Upper lobe of left lung (tissue), 4 donors: Measurements from ENCODE around the gene ARID1B.

ENCODE experiments used
- CTCF ChIP-seq, 6 experiments: fragments of 450-650 bp in 4 of 6; fragments of 200-600 bp in 2 of 6; sonication (generic) in 2 of 6; IDR thresholded peaks; one replicate each; pipeline ENCODE4 v1.5.1; 2016 to 2019; ENCODE audit warnings: antibody characterized with exemption in 6 of 6
- POLR2AphosphoS5 ChIP-seq, 2 donors: sonication (generic); formaldehyde crosslinking; IDR thresholded peaks; one replicate each; pipeline ENCODE4 v1.5.1; 2017; ENCODE audit warnings: antibody characterized with exemption in 2 of 2

GRCh38 chr6:157152556-157152955, 375.4 kb downstream of the ARID1B start:
- no peak for TF ChIP-seq CTCF (IDR thresholded peaks at IDR 0.05)
- TF ChIP-seq POLR2AphosphoS5 (IDR thresholded peaks at IDR 0.05), result no peak
